Gastroesophageal sphincter (tissue), 3 donors: ENCODE measurements around the gene DDX56.

Experiments used
- EP300 ChIP-seq: sonication (generic); formaldehyde crosslinking; IDR thresholded peaks from one replicate; pipeline ENCODE4 v1.6.1; 2017; ENCODE audit warnings: antibody characterized with exemption, mild to moderate bottlenecking
- POLR2A ChIP-seq, 2 donors: fragments of 450-650 bp; IDR thresholded peaks; one replicate each; pipeline ENCODE4 v1.6.1; 2017; ENCODE audit warnings: antibody characterized with exemption in 2 of 2, mild to moderate bottlenecking in 2 of 2, moderate library complexity in 1 of 2
- TF ChIP-seq, protein P1 (sequence below), 4 experiments: fragments of 200-600 bp in 2 of 4; fragments of 450-650 bp in 2 of 4; sonication (generic) in 1 of 4; IDR thresholded peaks; one replicate each; pipeline ENCODE4 v1.5.1; 2017 to 2019; ENCODE audit warnings: antibody characterized with exemption in 4 of 4, mild to moderate bottlenecking in 2 of 4, moderate library complexity in 2 of 4

DNA sequence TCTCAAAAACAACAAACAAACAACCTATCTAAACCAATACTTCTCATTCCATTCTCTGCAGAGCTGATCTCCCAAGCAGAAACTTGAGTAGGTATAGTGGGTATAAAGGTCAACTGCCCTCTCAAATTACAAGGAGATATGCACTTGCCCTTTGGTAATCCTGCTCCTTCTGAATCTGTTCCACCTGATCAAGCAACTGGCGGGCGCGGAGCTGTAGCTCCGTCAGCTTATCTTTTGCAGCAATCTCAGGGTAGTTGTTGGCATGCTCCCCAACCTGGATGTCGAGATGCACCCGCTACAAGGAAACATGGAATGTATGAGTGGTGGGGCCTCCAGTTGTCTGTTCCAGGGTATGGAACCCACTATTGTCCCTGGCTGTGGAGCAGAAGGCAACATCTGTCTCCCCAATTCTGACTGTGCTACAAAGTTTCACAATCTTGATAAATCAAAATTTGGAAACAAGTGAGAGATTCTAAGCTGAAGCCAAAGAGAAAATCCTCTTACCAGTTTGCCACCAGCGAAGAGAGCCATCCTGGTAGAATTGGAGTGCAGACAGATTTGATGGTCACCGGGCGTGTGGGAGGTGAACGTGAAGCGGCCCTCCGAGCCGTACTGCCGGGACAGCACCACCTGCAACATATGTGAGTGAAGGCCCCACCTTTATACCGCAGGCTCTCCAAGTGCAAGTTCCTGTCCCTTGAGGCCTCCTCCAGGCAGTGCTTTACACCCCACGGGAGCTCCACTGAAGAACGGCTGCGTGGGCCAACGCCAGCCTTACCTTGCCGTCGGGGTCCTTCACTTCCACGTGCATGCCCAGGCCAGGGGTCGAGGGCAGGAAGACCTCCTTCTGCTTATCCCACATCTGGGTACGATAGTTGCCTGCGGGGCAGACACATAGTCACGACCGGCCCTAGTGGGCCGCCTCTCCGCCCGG is 7.5 kb upstream of the DDX56 start:
- TF ChIP-seq, protein P1, sequence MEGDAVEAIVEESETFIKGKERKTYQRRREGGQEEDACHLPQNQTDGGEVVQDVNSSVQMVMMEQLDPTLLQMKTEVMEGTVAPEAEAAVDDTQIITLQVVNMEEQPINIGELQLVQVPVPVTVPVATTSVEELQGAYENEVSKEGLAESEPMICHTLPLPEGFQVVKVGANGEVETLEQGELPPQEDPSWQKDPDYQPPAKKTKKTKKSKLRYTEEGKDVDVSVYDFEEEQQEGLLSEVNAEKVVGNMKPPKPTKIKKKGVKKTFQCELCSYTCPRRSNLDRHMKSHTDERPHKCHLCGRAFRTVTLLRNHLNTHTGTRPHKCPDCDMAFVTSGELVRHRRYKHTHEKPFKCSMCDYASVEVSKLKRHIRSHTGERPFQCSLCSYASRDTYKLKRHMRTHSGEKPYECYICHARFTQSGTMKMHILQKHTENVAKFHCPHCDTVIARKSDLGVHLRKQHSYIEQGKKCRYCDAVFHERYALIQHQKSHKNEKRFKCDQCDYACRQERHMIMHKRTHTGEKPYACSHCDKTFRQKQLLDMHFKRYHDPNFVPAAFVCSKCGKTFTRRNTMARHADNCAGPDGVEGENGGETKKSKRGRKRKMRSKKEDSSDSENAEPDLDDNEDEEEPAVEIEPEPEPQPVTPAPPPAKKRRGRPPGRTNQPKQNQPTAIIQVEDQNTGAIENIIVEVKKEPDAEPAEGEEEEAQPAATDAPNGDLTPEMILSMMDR (IDR thresholded peaks at IDR 0.05), result no peak
- no peak for TF ChIP-seq POLR2A (IDR thresholded peaks at IDR 0.05)
- TF ChIP-seq EP300, result no peak
